Right lobe of liver (tissue), 6 donors: ENCODE results near the gene QSER1. TPM values are rescaled to one million over a fixed set of nuclear protein-coding genes. Genes with fewer than 3 reads are reported as not detected.

Experiments
- ATAC-seq, 4 donors: fragments of 200-7000 bp; cut with Tn5 transposase; one replicate each; pipeline ENCODE4 v1.9.1; 2020; ENCODE audit warnings: mild to moderate bottlenecking in 4 of 4, moderate library complexity in 4 of 4
- DNase-seq, 3 donors: peaks; one replicate each; pipeline ENCODE4 v3.0.0-alpha.2; 2020
- H3K27ac ChIP-seq, 3 donors: fragments of 200-600 bp; one replicate each; pipeline ENCODE4 v1.8.0; 2022
- H3K27me3 ChIP-seq, 2 donors: fragments of 200-600 bp; one replicate each; pipeline ENCODE4 v1.8.0; 2022
- H3K36me3 ChIP-seq, 4 donors: fragments of 200-600 bp; sonication (generic) in 1 of 4; one replicate each; pipeline versions ENCODE4 v1.5.1 to v1.8.0; 2017 to 2022; ENCODE audit warnings: control low read depth in 1 of 4
- H3K4me1 ChIP-seq, 4 donors: fragments of 200-600 bp; sonication (generic) in 1 of 4; one replicate each; pipeline versions ENCODE4 v1.5.1 to v1.8.0; 2017 to 2022; ENCODE audit warnings: control low read depth in 1 of 4
- H3K4me3 ChIP-seq, 3 donors: fragments of 200-600 bp; one replicate each; pipeline ENCODE4 v1.8.0; 2022
- H3K9me3 ChIP-seq, 4 donors: fragments of 200-600 bp; sonication (generic) in 1 of 4; one replicate each; pipeline versions ENCODE4 v1.5.1 to v1.8.0; 2017 to 2022; ENCODE audit warnings: control low read depth in 1 of 4
- CTCF ChIP-seq, 4 donors: fragments of 200-600 bp in 3 of 4; fragments of 450-650 bp in 1 of 4; IDR thresholded peaks; one replicate each; pipeline versions ENCODE4 v1.5.1 to v1.8.0; 2016 to 2022; ENCODE audit warnings: antibody characterized with exemption in 4 of 4, mild to moderate bottlenecking in 2 of 4
- POLR2A ChIP-seq: fragments of 450-650 bp; IDR thresholded peaks from one replicate; pipeline ENCODE4 v1.6.1; 2017; ENCODE audit warnings: antibody characterized with exemption, mild to moderate bottlenecking
- WGBS: methylation state at CpG from one replicate; pipeline ENCODE4 v1.1.6; 2018; ENCODE audit warnings: low coverage, low lambda C conversion rate; ENCODE audit not compliant: insufficient coverage; ENCODE audit errors: missing lambda C conversion rate; 5-methylcytosine and 5-hydroxymethylcytosine counted together
- intact Hi-C, 2 donors: fragments of 100-400 bp; cut with DNase I; formaldehyde crosslinking; loops; one replicate each; pipeline versions ENCODE4 v1.11.2 to v1.14.1; 2022
- total RNA-seq, 6 experiments: library from RNA; depleted of rRNA in 2 of 6; stranded (reverse); fragments of >200 nt in 2 of 6; fragmentation: NEBNext Ultra II Directional in 3 of 6; extraction: Animal tissue kit (Norgen Biotek cat#: 25700) in 3 of 6; gene quantifications; one replicate each; pipeline versions ENCODE4 v1.1.0 to v1.2.4, GENCODE V29; 2016 to 2023
- donor health status: DM: no; HTN: yes; CAD: no.
- donor health status: DM: no; HTN: no; CAD: no.
- donor health status: DM: no; HTN: no; CAD: no.
- donor health status: DM: no; HTN: yes; CAD: no.
- donor health status: DM: no; HTN: yes; CAD: no.

Gene QSER1
- total RNA-seq, 6 experiments from 2014 or later = 7.7 to 12.8 (median 11.0) TPM

- no peaks in the 10 kb centered on the region for H3K36me3 ChIP-seq
- H3K4me1 ChIP-seq = peaks cover 0 to 5% (median 0%) of the 10 kb centered on the region in 4 donors
- DNase-seq (no peak), ATAC-seq (peak in 2 of 4 donors; percentile 29 to 58)
- no peaks in the 10 kb centered on the region for H3K9me3 ChIP-seq
- intact Hi-C loops = no loop called here
- H3K27me3 ChIP-seq = no peaks in the 10 kb centered on the region
- TF ChIP-seq POLR2A (no peak), CTCF (IDR thresholded peaks at IDR 0.05) (no peak)
- no peak overlapping the region for H3K27ac ChIP-seq
- H3K4me3 ChIP-seq = no peak overlapping the region
Observed at GRCh38 chr11:32899438-32899837, 6.8 kb downstream of the QSER1 start.

GRCh38 chr11:32902089-32902665, 9.6 kb downstream of the QSER1 start:
- DNase-seq = no peak
- no peak overlapping the region for H3K27ac ChIP-seq
- no peaks in the 10 kb centered on the region for H3K9me3 ChIP-seq
- ATAC-seq = peak; percentile 35 to 58 (median 46)
- TF ChIP-seq POLR2A (no peak), CTCF (IDR thresholded peaks at IDR 0.05) (no peak)
- 93% methylated on average over 4 of the region's 4 CpGs for WGBS
- no peaks in the 10 kb centered on the region for H3K4me1 ChIP-seq
- intact Hi-C loops = no loop called here
- no peak overlapping the region for H3K4me3 ChIP-seq
- no peaks in the 10 kb centered on the region for H3K27me3 ChIP-seq
- no peaks in the 10 kb centered on the region for H3K36me3 ChIP-seq

GRCh38 chr11:32905028-32905667, 12.5 kb downstream of the QSER1 start:
- Histone ChIP-seq H3K9me3 (no peaks in the 10 kb centered on the region), H3K36me3 (no peaks in the 10 kb centered on the region), H3K27me3 (no peaks in the 10 kb centered on the region), H3K4me3 (no peak overlapping the region), H3K27ac (no peak overlapping the region), H3K4me1 (no peaks in the 10 kb centered on the region)
- TF ChIP-seq CTCF (IDR thresholded peaks at IDR 0.05) (no peak), POLR2A (no peak)
- ATAC-seq (no peak), DNase-seq (no peak)
- intact Hi-C loops = no loop called here
- 67% methylated on average over 3 of the region's 3 CpGs for WGBS

GRCh38 chr11:32908619-32909018, 16.0 kb downstream of the QSER1 start:
- H3K4me3 ChIP-seq = no peak overlapping the region
- no peaks in the 10 kb centered on the region for H3K9me3 ChIP-seq
- H3K36me3 ChIP-seq = no peaks in the 10 kb centered on the region
- H3K4me1 ChIP-seq = no peaks in the 10 kb centered on the region
- ATAC-seq = no peak
- H3K27ac ChIP-seq = no peak overlapping the region
- intact Hi-C loops = no loop called here
- TF ChIP-seq POLR2A (no peak), CTCF (IDR thresholded peaks at IDR 0.05) (no peak)
- 95% methylated on average over 6 of the region's 6 CpGs for WGBS
- H3K27me3 ChIP-seq = no peaks in the 10 kb centered on the region
- DNase-seq = no peak
